ENCODE data around the gene ZNF37A.
"Not testable (repeated sequence)": the region's sequence is repeated elsewhere in the genome, so short reads cannot be mapped to it uniquely, and the experiment has no call there.

- not testable (repeated sequence) for TF ChIP-seq EZH2 (IDR thresholded peaks at IDR 0.05; ENCODE audit: insufficient read depth, poor library complexity, severe bottlenecking); EZH2phosphoT487 (IDR thresholded peaks at IDR 0.05; ENCODE audit: insufficient read depth, low read depth)
These were observed 38.8 kb upstream of the ZNF37A start for GRCh38 chr10:38055274-38055894.

All from GM23248 (cell line).